Effector memory CD4-positive, alpha-beta T cell (primary cell): ENCODE data around the gene DHX16.

Experiments
- DNase-seq, 3 donors: peaks; one replicate each; pipeline ENCODE4 v3.0.0-alpha.2; 2020
- H3K27ac ChIP-seq: 2 replicates; pipeline ENCODE4 v1.7.0; 2013; ENCODE audit warnings: mild to moderate bottlenecking, low read length, moderate library complexity; ENCODE audit not compliant: insufficient read depth, poor library complexity, severe bottlenecking
- H3K27me3 ChIP-seq: replicated peaks from 2 replicates; pipeline ENCODE4 v1.7.0; 2013; ENCODE audit warnings: mild to moderate bottlenecking, low read length; ENCODE audit not compliant: insufficient read depth, control insufficient read depth, poor library complexity, severe bottlenecking
- H3K36me3 ChIP-seq: 2 replicates; pipeline ENCODE4 v1.7.0; 2013; ENCODE audit warnings: mild to moderate bottlenecking, low read length, moderate library complexity; ENCODE audit not compliant: control insufficient read depth, insufficient read depth
- H3K4me1 ChIP-seq: 2 replicates; pipeline ENCODE4 v1.7.0; 2013; ENCODE audit warnings: low read length, mild to moderate bottlenecking; ENCODE audit not compliant: control insufficient read depth, insufficient read depth, poor library complexity, severe bottlenecking
- H3K4me3 ChIP-seq: 2 replicates; pipeline ENCODE4 v1.7.0; 2013; ENCODE audit warnings: low read length, low read depth, mild to moderate bottlenecking; ENCODE audit not compliant: insufficient read depth, poor library complexity, severe bottlenecking
- H3K9me3 ChIP-seq: 2 replicates; pipeline ENCODE4 v1.7.0; 2013; ENCODE audit warnings: mild to moderate bottlenecking, low read length, moderate library complexity; ENCODE audit not compliant: control insufficient read depth

Gene DHX16

DNA sequence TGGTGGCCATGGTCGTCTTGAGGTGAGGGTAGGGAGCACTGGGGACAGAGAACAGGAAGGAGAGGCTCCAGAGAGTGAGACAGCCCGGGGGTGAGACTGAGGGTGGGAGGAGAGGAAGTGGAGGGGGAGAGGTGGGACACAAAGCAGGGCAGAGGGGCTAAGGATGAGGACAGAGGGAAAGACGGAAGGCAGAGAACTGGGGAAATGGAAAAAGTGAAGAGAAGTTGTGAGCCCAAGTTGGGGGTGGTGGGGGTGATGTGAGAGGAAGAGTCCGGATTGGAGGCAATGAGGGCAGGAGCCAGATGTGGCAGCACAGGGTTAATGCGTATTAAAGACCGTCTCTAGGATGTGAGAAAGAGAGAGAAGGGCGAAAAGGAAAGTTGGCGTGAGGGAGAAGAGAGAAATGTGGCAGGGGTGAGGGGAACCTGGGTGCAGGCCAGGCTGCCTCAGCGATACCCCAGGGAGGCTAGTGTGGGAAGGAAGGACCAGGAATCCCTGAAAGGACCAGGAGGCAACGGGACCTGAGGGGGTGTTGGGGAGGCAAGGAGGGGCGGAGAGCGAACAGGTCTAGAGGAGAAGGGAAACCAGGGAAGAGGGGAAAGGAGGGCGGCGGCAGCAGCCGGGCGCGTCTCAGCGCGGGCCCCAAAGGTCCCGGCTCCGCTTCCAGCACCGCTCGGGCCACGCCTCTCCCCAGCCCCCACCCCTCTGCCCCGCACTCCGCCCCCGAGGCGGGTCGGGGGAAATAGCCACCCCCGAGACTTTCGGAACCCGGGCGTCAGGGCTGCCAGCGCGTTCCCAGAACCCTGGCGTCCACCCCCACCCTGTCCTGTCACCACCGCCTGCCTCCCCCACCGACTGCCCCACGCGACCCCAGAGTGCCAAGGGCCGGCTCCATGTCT lies 13.5 kb upstream of the DHX16 start, which contains the start of gene PPP1R18:
PPP1R18 (minus strand) TSS at position 637 of the 899 bp plus-strand sequence; CDS start at position 10, 627 bp downstream.
- H3K4me3 ChIP-seq = peak within 1 kb of the TSS; percentile 99
- peaks cover 41% of the 10 kb centered on the region for H3K4me1 ChIP-seq
- H3K27me3 ChIP-seq = no peaks in the 10 kb centered on the region
- no peaks in the 10 kb centered on the region for H3K36me3 ChIP-seq
- no peaks in the 10 kb centered on the region for H3K9me3 ChIP-seq
- peak; percentile 68 to 75 (median 72) for DNase-seq
- peak within 1 kb of the TSS; percentile 96 for H3K27ac ChIP-seq

GRCh38 chr6:30685157-30686008 lies 12.6 kb upstream of the DHX16 start:
- no peaks in the 10 kb centered on the region for H3K9me3 ChIP-seq
- peak overlapping the region; percentile 99 for H3K4me3 ChIP-seq
- DNase-seq = no peak
- peaks cover 41% of the 10 kb centered on the region for H3K4me1 ChIP-seq
- H3K27me3 ChIP-seq = no peaks in the 10 kb centered on the region
- H3K36me3 ChIP-seq = no peaks in the 10 kb centered on the region
- peak overlapping the region; percentile 96 for H3K27ac ChIP-seq

GRCh38 chr6:30684386-30685156 lies 11.8 kb upstream of the DHX16 start:
- peak overlapping the region; percentile 96 for H3K27ac ChIP-seq

GRCh38 chr6:30683980-30684338 lies 11.2 kb upstream of the DHX16 start:
- H3K27ac ChIP-seq = peak overlapping the region; percentile 96
- no peaks in the 10 kb centered on the region for H3K27me3 ChIP-seq
- peaks cover 41% of the 10 kb centered on the region for H3K4me1 ChIP-seq
- no peak for DNase-seq
- H3K9me3 ChIP-seq = no peaks in the 10 kb centered on the region
- peak overlapping the region; percentile 99 for H3K4me3 ChIP-seq
- H3K36me3 ChIP-seq = no peaks in the 10 kb centered on the region

More at GRCh38 chr6:30684386-30685156, 11.8 kb upstream of the DHX16 start:
- Histone ChIP-seq H3K36me3 (no peaks in the 10 kb centered on the region), H3K4me3 (peak overlapping the region; percentile 99), H3K4me1 (peaks cover 41% of the 10 kb centered on the region), H3K27me3 (no peaks in the 10 kb centered on the region), H3K9me3 (no peaks in the 10 kb centered on the region)
- DNase-seq = peak; percentile 28 to 44 (median 31)

DNA sequence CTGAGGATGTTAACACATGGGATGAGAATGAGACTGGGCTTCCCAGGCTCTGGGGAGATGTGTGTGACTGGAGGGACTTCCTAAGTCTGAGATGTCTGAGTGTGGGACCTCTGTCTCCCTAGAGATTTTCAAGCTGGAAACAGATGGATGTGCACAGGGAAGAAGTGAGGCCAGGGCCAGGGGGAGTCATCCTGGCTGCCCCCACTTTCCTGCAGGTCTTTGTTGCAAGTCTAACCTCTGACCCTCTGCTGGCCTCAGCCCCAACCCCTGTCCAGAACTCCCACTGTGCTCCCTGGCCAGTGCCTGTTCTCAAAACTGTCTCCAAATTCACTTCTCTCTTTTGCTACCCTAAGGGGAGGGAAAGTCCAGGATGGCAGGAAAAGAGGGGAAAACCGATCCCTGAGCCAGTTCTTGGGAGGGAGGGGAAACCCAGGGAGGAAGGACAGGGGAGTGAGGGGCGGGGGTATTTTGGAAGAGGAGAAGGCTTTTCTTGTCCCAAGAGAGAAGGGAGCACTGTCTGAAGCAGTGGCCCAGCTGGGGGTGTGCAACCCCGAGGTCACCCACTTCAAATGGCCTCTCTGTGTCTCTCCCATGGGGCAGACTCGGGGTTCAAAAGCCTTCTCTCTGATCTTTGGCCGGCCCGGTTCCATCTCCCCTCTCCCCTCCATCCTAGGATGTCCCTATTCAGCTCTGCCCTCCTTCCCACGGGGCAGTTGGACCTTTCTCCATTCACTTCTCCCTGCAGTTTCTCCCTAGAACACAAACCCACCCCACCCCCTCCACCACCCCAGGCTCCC lies 10.6 kb upstream of the DHX16 start:
- Histone ChIP-seq H3K27ac (peak overlapping the region; percentile 96), H3K4me3 (peak overlapping the region; percentile 99), H3K9me3 (no peaks in the 10 kb centered on the region), H3K27me3 (no peaks in the 10 kb centered on the region), H3K4me1 (peaks cover 36% of the 10 kb centered on the region), H3K36me3 (peaks cover 5% of the 10 kb centered on the region)
- DNase-seq = no peak

GRCh38 chr6:30682143-30683117 lies 9.6 kb upstream of the DHX16 start:
- Histone ChIP-seq H3K4me3 (peak overlapping the region; percentile 99), H3K36me3 (peaks cover 11% of the 10 kb centered on the region), H3K4me1 (peaks cover 26% of the 10 kb centered on the region), H3K9me3 (no peaks in the 10 kb centered on the region), H3K27me3 (no peaks in the 10 kb centered on the region), H3K27ac (peak overlapping the region; percentile 96)
- DNase-seq = peak; percentile 82 to 86 (median 86)

- no peak for DNase-seq
- Histone ChIP-seq H3K9me3 (no peaks in the 10 kb centered on the region), H3K27me3 (no peaks in the 10 kb centered on the region), H3K27ac (peak overlapping the region; percentile 96), H3K36me3 (peaks cover 18% of the 10 kb centered on the region), H3K4me1 (peaks cover 24% of the 10 kb centered on the region), H3K4me3 (peak overlapping the region; percentile 99)
Observed at GRCh38 chr6:30681766-30682142, 8.9 kb upstream of the DHX16 start.

GRCh38 chr6:30679765-30680535 lies 7.1 kb upstream of the DHX16 start:
- Histone ChIP-seq H3K27me3 (no peaks in the 10 kb centered on the region), H3K36me3 (peaks cover 28% of the 10 kb centered on the region), H3K4me3 (peak overlapping the region; percentile 44), H3K9me3 (no peaks in the 10 kb centered on the region), H3K27ac (peak overlapping the region; percentile 96), H3K4me1 (peaks cover 24% of the 10 kb centered on the region)
- DNase-seq = no peak
